ENCODE data around the gene ROBO4. TPM values are rescaled to one million over a fixed set of nuclear protein-coding genes. Genes with fewer than 3 reads are reported as not detected.

ROBO4 gene
- total and polyA plus RNA-seq, 2 of the 13 experiments (the other 11 are each of a cell fraction or from before 2014, with no cell fraction given), result 0.07 to 1.1 TPM

- peak; percentile 87 for TF ChIP-seq RXRA (CRISPR knock-in tag; IDR thresholded peaks at IDR 0.05)
- peak; percentile 68; the same call in 1 of the 2 replicates for TF ChIP-seq TCF7 (IDR thresholded peaks at IDR 0.05; ENCODE audit: low read depth)
- TF ChIP-seq FOXA3 (CRISPR knock-in tag; IDR thresholded peaks at IDR 0.05), result peak; percentile 83
- TF ChIP-seq ZBTB10 (CRISPR knock-in tag; IDR thresholded peaks at IDR 0.05; ENCODE audit: borderline replicate concordance), result no peak
- TF ChIP-seq ZNF256 (CRISPR knock-in tag; conservative IDR thresholded peaks at IDR 0.05), result no peak
- TF ChIP-seq ZNF572 (CRISPR knock-in tag; IDR thresholded peaks at IDR 0.05), result no peak
- TF ChIP-seq AHDC1 (CRISPR knock-in tag; IDR thresholded peaks at IDR 0.05; ENCODE audit: borderline replicate concordance), result peak; percentile 65; the same call in 1 of the 2 replicates
- peak; percentile 66; the same call in 1 of the 2 replicates for TF ChIP-seq PPARG (CRISPR knock-in tag; conservative IDR thresholded peaks at IDR 0.05)
- TF ChIP-seq ZMYM4 (CRISPR knock-in tag; IDR thresholded peaks at IDR 0.05), result peak; percentile 66
- TF ChIP-seq SNAPC4 (CRISPR knock-in tag; IDR thresholded peaks at IDR 0.05), result no peak
- TF ChIP-seq ZMAT3 (CRISPR knock-in tag; conservative IDR thresholded peaks at IDR 0.05), result 0 out of 2 replicates have a peak, but pooled peaks have one; percentile 45
Observed at GRCh38 chr11:124882339-124883071, 15.2 kb downstream of the ROBO4 start (continued).

All from HepG2 (cell line).